WTC11 (cell line): ENCODE results near the gene UHMK1. TPM values are rescaled to one million over a fixed set of nuclear protein-coding genes. Genes with fewer than 3 reads are reported as not detected.
"Not testable (repeated sequence)": the region's sequence is repeated elsewhere in the genome, so short reads cannot be mapped to it uniquely, and the experiment has no call there.

ENCODE experiments used
- ATAC-seq: fragments of 200-7000 bp; cut with Tn5 transposase; 2 replicates; pipeline ENCODE4 v1.10.0; 2021; ENCODE audit warnings: mild to moderate bottlenecking, moderate library complexity
- CTCF ChIA-PET: fragments of 300-600 bp; sonication (Branson Sonifier 250); formaldehyde crosslinking; loops from one replicate; lab custom pipeline; 2021; ENCODE audit warnings: antibody characterized with exemption; lab: Charles Lee
- POLR2A ChIA-PET: fragments of 350-600 bp; sonication (Branson Sonifier 250); formaldehyde crosslinking; loops from one replicate; lab custom pipeline; 2021; ENCODE audit warnings: antibody characterized with exemption; lab: Charles Lee
- DNase-seq: peaks from one replicate; pipeline ENCODE4 v3.0.0; 2021; ENCODE audit warnings: low spot score
- H3K27ac Mint-ChIP-seq: 2 replicates; pipeline ENCODE4 v1.8.0; 2021; ENCODE audit warnings: mixed read lengths
- H3K27me3 Mint-ChIP-seq: 2 replicates; pipeline ENCODE4 v1.8.0; 2021; ENCODE audit warnings: low read depth, mild to moderate bottlenecking, moderate library complexity, mixed read lengths
- H3K36me3 Mint-ChIP-seq: 2 replicates; pipeline ENCODE4 v1.8.0; 2021; ENCODE audit warnings: mixed read lengths
- H3K4me1 Mint-ChIP-seq: 2 replicates; pipeline ENCODE4 v1.8.0; 2022; ENCODE audit warnings: mixed read lengths
- H3K4me3 Mint-ChIP-seq: 2 replicates; pipeline ENCODE4 v1.8.0; 2021; ENCODE audit warnings: mild to moderate bottlenecking, moderate library complexity, mixed read lengths
- H3K9me3 Mint-ChIP-seq: 2 replicates; pipeline ENCODE4 v1.8.0; 2021; ENCODE audit warnings: mixed read lengths
- AFF4 ChIP-seq: sonication (generic); formaldehyde crosslinking; IDR thresholded peaks from 2 replicates; pipeline ENCODE4 v1.8.1; 2023; ENCODE audit warnings: mild to moderate bottlenecking, missing genetic modification reagents, borderline replicate concordance
- ATF2 ChIP-seq: sonication (generic); formaldehyde crosslinking; IDR thresholded peaks from 2 replicates; pipeline ENCODE4 v1.8.1; 2022; ENCODE audit warnings: low read depth, missing genetic modification reagents, borderline replicate concordance
- CTCF ChIP-seq: fragments of 200-600 bp; IDR thresholded peaks from 2 replicates; pipeline ENCODE4 v1.8.0; 2022; ENCODE audit warnings: antibody characterized with exemption
- ETV6 ChIP-seq: sonication (generic); formaldehyde crosslinking; IDR thresholded peaks from 2 replicates; pipeline ENCODE4 v1.8.1; 2022; ENCODE audit warnings: mild to moderate bottlenecking, missing genetic modification reagents
- HMGXB4 ChIP-seq: sonication (generic); formaldehyde crosslinking; IDR thresholded peaks from 2 replicates; pipeline ENCODE4 v1.8.1; 2023; ENCODE audit warnings: mild to moderate bottlenecking, moderate library complexity, missing genetic modification reagents
- JAZF1 ChIP-seq: fragments of 250-450 bp; sonication (Bioruptor Pico); IDR thresholded peaks from 2 replicates; pipeline ENCODE4 v1.9.0; 2021; ENCODE audit warnings: moderate library complexity, mild to moderate bottlenecking, inconsistent platforms
- MAX ChIP-seq: sonication (generic); formaldehyde crosslinking; IDR thresholded peaks from 2 replicates; pipeline ENCODE4 v1.8.0; 2022; ENCODE audit warnings: mild to moderate bottlenecking, missing genetic modification reagents
- MLX ChIP-seq: sonication (generic); formaldehyde crosslinking; IDR thresholded peaks from 2 replicates; pipeline ENCODE4 v1.8.1; 2023; ENCODE audit warnings: mild to moderate bottlenecking, missing genetic modification reagents, moderate library complexity
- NFE2L1 ChIP-seq: sonication (generic); formaldehyde crosslinking; IDR thresholded peaks from 2 replicates; pipeline ENCODE4 v1.8.1; 2023; ENCODE audit warnings: missing genetic modification reagents
- PRRX2 ChIP-seq: fragments of 250-450 bp; sonication (Bioruptor Pico); IDR thresholded peaks from 2 replicates; pipeline ENCODE4 v1.8.0; 2021; ENCODE audit warnings: mild to moderate bottlenecking
- SMAD4 ChIP-seq: sonication (generic); formaldehyde crosslinking; IDR thresholded peaks from 2 replicates; pipeline ENCODE4 v1.8.0; 2022; ENCODE audit warnings: mild to moderate bottlenecking, missing genetic modification reagents
- SOX15 ChIP-seq: fragments of 250-450 bp; sonication (Bioruptor Pico); IDR thresholded peaks from 2 replicates; pipeline ENCODE4 v1.9.0; 2021; ENCODE audit warnings: mild to moderate bottlenecking
- USF1 ChIP-seq: sonication (generic); formaldehyde crosslinking; IDR thresholded peaks from 2 replicates; pipeline ENCODE4 v1.8.0; 2022; ENCODE audit warnings: mild to moderate bottlenecking, missing genetic modification reagents
- ZBTB21 ChIP-seq: sonication (generic); formaldehyde crosslinking; IDR thresholded peaks from 2 replicates; pipeline ENCODE4 v1.8.1; 2023; ENCODE audit warnings: mild to moderate bottlenecking, missing genetic modification reagents, borderline replicate concordance
- ZNF281 ChIP-seq: sonication (generic); formaldehyde crosslinking; IDR thresholded peaks from 2 replicates; pipeline ENCODE4 v1.8.0; 2023; ENCODE audit warnings: mild to moderate bottlenecking, missing genetic modification reagents
- ZNF423 ChIP-seq: fragments of 250-450 bp; sonication (Bioruptor Pico); IDR thresholded peaks from 2 replicates; pipeline ENCODE4 v2.1.2; 2022; ENCODE audit warnings: mild to moderate bottlenecking, moderate library complexity
- ZSCAN18 ChIP-seq: fragments of 250-450 bp; sonication (Bioruptor Pico); IDR thresholded peaks from 2 replicates; pipeline ENCODE4 v2.1.2; 2022; ENCODE audit warnings: mild to moderate bottlenecking, moderate library complexity
- total RNA-seq: library from RNA; stranded (reverse); gene quantifications from 3 replicates; pipeline ENCODE4 v1.2.3, GENCODE V29; 2021

UHMK1 gene
- total RNA-seq, 1 experiment from 2014 or later = 20.0 TPM

- H3K4me1 Mint-ChIP-seq = 0 out of 2 replicates have a peak, but pooled peaks cover 2% of the 10 kb centered on the region
- ATAC-seq (no peak), DNase-seq (no peak)
- peaks cover 7% of the 10 kb centered on the region for H3K9me3 Mint-ChIP-seq
- H3K36me3 Mint-ChIP-seq = no peaks in the 10 kb centered on the region; the same call in 1 of the 2 replicates
- ChIA-PET CTCF (no interaction called here), POLR2A (no interaction called here)
- no peak overlapping the region for H3K27ac Mint-ChIP-seq
- no peak overlapping the region for H3K4me3 Mint-ChIP-seq
- TF ChIP-seq MAX (CRISPR knock-in tag) (no peak), MLX (no peak), PRRX2 (CRISPR knock-in tag) (no peak), SMAD4 (no peak), AFF4 (CRISPR knock-in tag) (no peak), HMGXB4 (CRISPR knock-in tag) (no peak), ZNF281 (no peak)
- no peaks in the 10 kb centered on the region for H3K27me3 Mint-ChIP-seq
Observed at GRCh38 chr1:162458236-162458635, 39.4 kb upstream of the UHMK1 start.

GRCh38 chr1:162462425-162462824 lies 35.2 kb upstream of the UHMK1 start:
- H3K27me3 Mint-ChIP-seq, DNase-seq, H3K4me3 Mint-ChIP-seq, H3K27ac Mint-ChIP-seq, CTCF ChIA-PET, ATAC-seq, H3K4me1 Mint-ChIP-seq, POLR2A ChIA-PET, H3K36me3 Mint-ChIP-seq: not testable (repeated sequence)
- H3K9me3 Mint-ChIP-seq = peaks cover 11% of the 10 kb centered on the region

GRCh38 chr1:162463021-162463420 lies 34.6 kb upstream of the UHMK1 start:
- DNase-seq (no peak), ATAC-seq (no peak)
- H3K9me3 Mint-ChIP-seq = peaks cover 11% of the 10 kb centered on the region
- H3K27me3 Mint-ChIP-seq = peaks cover 2% of the 10 kb centered on the region; the same call in 1 of the 2 replicates
- CTCF ChIA-PET = no interaction called here
- POLR2A ChIA-PET = no interaction called here
- H3K27ac Mint-ChIP-seq = no peak overlapping the region
- peaks cover 6% of the 10 kb centered on the region for H3K36me3 Mint-ChIP-seq
- no peak overlapping the region for H3K4me3 Mint-ChIP-seq
- no peaks in the 10 kb centered on the region for H3K4me1 Mint-ChIP-seq
- no peak for TF ChIP-seq ZSCAN18 (CRISPR knock-in tag)
- no peak for TF ChIP-seq USF1 (CRISPR knock-in tag)
- no peak for TF ChIP-seq SOX15
- TF ChIP-seq CTCF = no peak
- TF ChIP-seq JAZF1 = no peak
- TF ChIP-seq ZBTB21 = no peak
- TF ChIP-seq NFE2L1 = no peak
- no peak for TF ChIP-seq PRRX2 (CRISPR knock-in tag)
- TF ChIP-seq ATF2 (CRISPR knock-in tag) = no peak
- TF ChIP-seq ZNF423 (CRISPR knock-in tag) = no peak
- no peak for TF ChIP-seq ETV6
